Progenitor cell of endocrine pancreas (in vitro differentiated cells): Measurements from ENCODE around the gene FARS2. TPM values are rescaled to one million over a fixed set of nuclear protein-coding genes. Genes with fewer than 3 reads are reported as not detected.

ENCODE experiments used
- DNase-seq: peaks from one replicate; pipeline ENCODE4 v3.0.0; 2021; ENCODE audit warnings: low spot score; ENCODE audit not compliant: unreplicated experiment
- H3K27ac Mint-ChIP-seq: 2 replicates; pipeline ENCODE4 v1.8.0; 2021; ENCODE audit warnings: mild to moderate bottlenecking, moderate library complexity, mixed read lengths
- H3K27me3 Mint-ChIP-seq: 2 replicates; pipeline ENCODE4 v1.8.0; 2021; ENCODE audit warnings: mixed read lengths
- H3K36me3 Mint-ChIP-seq: 2 replicates; pipeline ENCODE4 v1.8.0; 2022; ENCODE audit warnings: mixed read lengths; ENCODE audit not compliant: insufficient read depth
- H3K4me1 Mint-ChIP-seq: 2 replicates; pipeline ENCODE4 v1.8.0; 2021; ENCODE audit warnings: low read depth, mixed read lengths
- H3K4me3 Mint-ChIP-seq: 2 replicates; pipeline ENCODE4 v1.8.0; 2021; ENCODE audit warnings: low read depth, mild to moderate bottlenecking, moderate library complexity, mixed read lengths
- H3K9me3 Mint-ChIP-seq: 2 replicates; pipeline ENCODE4 v1.8.0; 2021; ENCODE audit warnings: low read depth, mixed read lengths
- total RNA-seq: library from RNA; stranded (reverse); gene quantifications from 2 replicates; pipeline ENCODE4 v1.2.1, GENCODE V29; 2021
- TF ChIP-seq, protein P1 (sequence below): fragments of 200-600 bp; sonication (generic); IDR thresholded peaks from one replicate; pipeline ENCODE4 v1.5.0; 2021; ENCODE audit warnings: antibody characterized with exemption, mild to moderate bottlenecking; ENCODE audit not compliant: unreplicated experiment

The FARS2 gene
- total RNA-seq, 1 donor from 2014 or later = 20.8 TPM

DNA sequence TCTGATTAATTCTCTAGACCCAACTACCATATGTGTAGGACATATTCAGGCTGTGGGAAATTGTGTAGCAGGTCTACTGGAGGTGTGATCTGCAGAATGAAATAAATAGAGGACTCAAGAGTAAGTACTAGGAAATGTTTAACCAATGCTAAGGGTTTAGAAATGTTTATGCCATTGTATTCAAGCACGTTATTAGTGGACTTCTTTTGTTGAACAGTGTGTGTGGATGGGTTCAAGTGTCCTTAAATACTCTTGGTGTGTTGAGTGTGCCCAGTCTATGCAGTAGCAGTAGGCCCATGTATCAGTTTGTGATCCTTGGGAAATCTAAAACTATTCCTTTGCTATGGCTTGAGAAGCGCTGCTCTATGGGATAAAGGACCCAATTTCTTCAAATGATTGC, 112.1 kb downstream of the FARS2 start:
- no peaks in the 10 kb centered on the region for H3K27me3 Mint-ChIP-seq
- H3K27ac Mint-ChIP-seq = no peak overlapping the region
- no peaks in the 10 kb centered on the region for H3K36me3 Mint-ChIP-seq
- no peak overlapping the region for H3K4me3 Mint-ChIP-seq
- TF ChIP-seq, protein P1, sequence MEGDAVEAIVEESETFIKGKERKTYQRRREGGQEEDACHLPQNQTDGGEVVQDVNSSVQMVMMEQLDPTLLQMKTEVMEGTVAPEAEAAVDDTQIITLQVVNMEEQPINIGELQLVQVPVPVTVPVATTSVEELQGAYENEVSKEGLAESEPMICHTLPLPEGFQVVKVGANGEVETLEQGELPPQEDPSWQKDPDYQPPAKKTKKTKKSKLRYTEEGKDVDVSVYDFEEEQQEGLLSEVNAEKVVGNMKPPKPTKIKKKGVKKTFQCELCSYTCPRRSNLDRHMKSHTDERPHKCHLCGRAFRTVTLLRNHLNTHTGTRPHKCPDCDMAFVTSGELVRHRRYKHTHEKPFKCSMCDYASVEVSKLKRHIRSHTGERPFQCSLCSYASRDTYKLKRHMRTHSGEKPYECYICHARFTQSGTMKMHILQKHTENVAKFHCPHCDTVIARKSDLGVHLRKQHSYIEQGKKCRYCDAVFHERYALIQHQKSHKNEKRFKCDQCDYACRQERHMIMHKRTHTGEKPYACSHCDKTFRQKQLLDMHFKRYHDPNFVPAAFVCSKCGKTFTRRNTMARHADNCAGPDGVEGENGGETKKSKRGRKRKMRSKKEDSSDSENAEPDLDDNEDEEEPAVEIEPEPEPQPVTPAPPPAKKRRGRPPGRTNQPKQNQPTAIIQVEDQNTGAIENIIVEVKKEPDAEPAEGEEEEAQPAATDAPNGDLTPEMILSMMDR = no peak
- H3K4me1 Mint-ChIP-seq = no peaks in the 10 kb centered on the region
- no peak for DNase-seq
- no peaks in the 10 kb centered on the region for H3K9me3 Mint-ChIP-seq

DNA sequence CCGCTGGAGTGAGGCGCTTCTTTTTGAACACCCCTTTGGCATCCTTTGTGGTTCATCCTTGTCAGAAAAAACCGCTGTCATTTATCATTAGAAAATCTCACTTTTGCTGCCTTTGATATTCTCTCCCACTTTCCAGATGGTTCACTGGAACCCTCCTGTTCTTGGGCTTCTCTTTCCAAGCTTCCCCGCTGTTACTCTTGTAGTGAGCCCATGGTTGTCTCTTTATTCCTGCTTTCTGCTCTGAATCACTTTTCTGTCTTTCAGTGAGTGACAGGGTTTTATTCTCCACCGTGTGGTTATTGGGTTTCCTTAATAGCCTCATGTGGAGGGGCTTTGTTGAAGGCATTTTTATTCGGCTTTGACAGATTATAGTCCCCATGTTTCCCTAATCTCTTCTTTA, 117.0 kb downstream of the FARS2 start:
- Mint-ChIP-seq H3K27me3 (no peaks in the 10 kb centered on the region), H3K4me3 (no peak overlapping the region), H3K27ac (no peak overlapping the region), H3K36me3 (no peaks in the 10 kb centered on the region), H3K4me1 (no peaks in the 10 kb centered on the region), H3K9me3 (no peaks in the 10 kb centered on the region)
- no peak for DNase-seq
- TF ChIP-seq, protein P1 = no peak

- H3K4me3 Mint-ChIP-seq = no peak overlapping the region
- H3K27me3 Mint-ChIP-seq = no peaks in the 10 kb centered on the region
- no peaks in the 10 kb centered on the region for H3K4me1 Mint-ChIP-seq
- no peaks in the 10 kb centered on the region for H3K36me3 Mint-ChIP-seq
- DNase-seq = no peak
- TF ChIP-seq, protein P1 = peak; percentile 48
- no peaks in the 10 kb centered on the region for H3K9me3 Mint-ChIP-seq
- no peak overlapping the region for H3K27ac Mint-ChIP-seq
Observed at GRCh38 chr6:5379647-5380242, 118.4 kb downstream of the FARS2 start.

- Mint-ChIP-seq H3K9me3 (no peaks in the 10 kb centered on the region), H3K4me3 (no peak overlapping the region), H3K4me1 (no peaks in the 10 kb centered on the region), H3K27me3 (no peaks in the 10 kb centered on the region), H3K36me3 (no peaks in the 10 kb centered on the region), H3K27ac (no peak overlapping the region)
- TF ChIP-seq, protein P1 = no peak
- no peak for DNase-seq
Observed at GRCh38 chr6:5383856-5384255, 122.5 kb downstream of the FARS2 start.

DNA sequence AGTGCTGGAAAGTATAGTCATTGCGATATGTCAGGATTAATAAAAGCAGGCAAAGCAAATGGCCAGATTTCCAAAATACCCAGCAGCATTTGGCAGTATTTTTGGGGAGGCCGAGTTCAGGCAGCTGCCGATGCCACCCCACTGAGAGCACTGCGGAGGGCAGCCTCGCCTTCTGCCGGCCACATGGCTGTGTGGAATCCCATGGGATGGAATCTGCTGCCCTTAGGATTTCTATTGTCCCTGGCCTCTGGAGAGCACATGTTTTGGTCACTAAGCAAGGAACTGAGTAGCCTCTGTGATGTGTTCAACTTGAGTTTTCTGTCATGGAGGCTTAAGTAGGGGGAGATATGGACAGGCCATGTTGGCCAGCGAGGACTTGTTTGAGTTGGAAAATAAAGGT, 123.0 kb downstream of the FARS2 start:
- H3K36me3 Mint-ChIP-seq = no peaks in the 10 kb centered on the region
- H3K9me3 Mint-ChIP-seq = no peaks in the 10 kb centered on the region
- TF ChIP-seq, protein P1 = no peak
- no peaks in the 10 kb centered on the region for H3K27me3 Mint-ChIP-seq
- no peak for DNase-seq
- H3K27ac Mint-ChIP-seq = no peak overlapping the region
- no peaks in the 10 kb centered on the region for H3K4me1 Mint-ChIP-seq
- no peak overlapping the region for H3K4me3 Mint-ChIP-seq
